K562 (cell line): ENCODE measurements around the gene MYO18A. TPM values are rescaled to one million over a fixed set of nuclear protein-coding genes. Genes with fewer than 3 reads are reported as not detected.
A peak's percentile ranks its signal among the peaks of the same experiment; 100 is the strongest.

ENCODE experiments used
- ATAC-seq: fragments of 200-7000 bp; cut with Tn5 transposase; 3 replicates; pipeline ENCODE4 v1.9.1; 2020; ENCODE audit warnings: moderate library complexity
- BruUV-seq: library from RNA; stranded (reverse); fragments of 400-500 nt; replicated peaks from 2 replicates; lab custom pipeline; 2021; lab: Mats Ljungman, UMichigan
- CTCF ChIA-PET: fragments of 300-600 bp; formaldehyde crosslinking; extraction: SDS; loops from one replicate; lab custom pipeline; 2021; ENCODE audit warnings: low intra/inter-chr PET ratio; lab: Yijun Ruan, JAX
- POLR2A ChIA-PET: fragments of 300-600, 350-650 bp; sonication (Branson Sonifier 250); formaldehyde crosslinking; extraction: SDS; loops from one replicate; lab custom pipeline; 2021; ENCODE audit warnings: antibody characterized with exemption, inconsistent platforms; lab: Yijun Ruan, JAX
- DNase-seq, 4 experiments: peaks; one replicate each; pipeline versions ENCODE4 v3.0.0 to v3.0.0-alpha.2; 2011 to 2018; ENCODE audit warnings: low spot score in 3 of 4, mixed read lengths in 3 of 4; ENCODE audit errors: extremely low read depth in 1 of 4
- FAIRE-seq: peaks from 2 replicates; lab custom pipeline; 2011; peaks lifted over from hg19 to GRCh38; lab: Jason Lieb, UNC
- H2AFZ ChIP-seq: 2 replicates; pipeline ENCODE4 v1.6.0; 2011; ENCODE audit warnings: low read depth, low read length, control low read depth, inconsistent platforms
- H3K27ac ChIP-seq: fragments of 200-600 bp; 3 replicates; pipeline ENCODE4 v1.8.0; 2011; ENCODE audit warnings: low read depth, mild to moderate bottlenecking, control low read depth, inconsistent platforms, low read length, moderate library complexity, mixed read lengths; ENCODE audit errors: extremely low read depth
- H3K27me3 ChIP-seq, 2 experiments: fragments of 300-600 bp in 1 of 2; 2 replicates in 1 of 2; 3 replicates in 1 of 2; pipeline versions ENCODE4 v1.6.0 to v1.8.0; 2011; ENCODE audit warnings: inconsistent platforms in 2 of 2, low read length in 2 of 2, mild to moderate bottlenecking in 1 of 2, mixed read lengths in 1 of 2, moderate library complexity in 1 of 2; ENCODE audit not compliant: control insufficient read depth in 2 of 2, insufficient read depth in 2 of 2
- H3K36me3 ChIP-seq: fragments of 300-600 bp; 3 replicates; pipeline ENCODE4 v1.8.0; 2011; ENCODE audit warnings: mild to moderate bottlenecking, low read length, inconsistent platforms; ENCODE audit not compliant: control insufficient read depth, insufficient read depth
- H3K4me1 ChIP-seq, 2 experiments: fragments of 200-600 bp in 1 of 2; replicated peaks in 1 of 2; 2 replicates in 1 of 2; 3 replicates in 1 of 2; pipeline versions ENCODE4 v1.5.1 to v1.8.0; 2011; ENCODE audit warnings: inconsistent platforms in 2 of 2, low read length in 2 of 2, mild to moderate bottlenecking in 1 of 2, mixed read lengths in 1 of 2, moderate library complexity in 1 of 2; ENCODE audit not compliant: control insufficient read depth in 2 of 2, insufficient read depth in 2 of 2
- H3K4me2 ChIP-seq: 2 replicates; pipeline ENCODE4 v1.6.1; 2011; ENCODE audit warnings: low read length, control low read depth, inconsistent platforms, mixed read lengths; ENCODE audit not compliant: insufficient read depth
- H3K4me3 ChIP-seq: fragments of 200-600 bp; sonication (generic), shearing (Covaris generic); 2 replicates; pipeline ENCODE4 v1.5.1; 2016; ENCODE audit warnings: control low read depth, inconsistent platforms
- H3K79me2 ChIP-seq: fragments of 200-600 bp; 3 replicates; pipeline ENCODE4 v1.8.0; 2011; ENCODE audit warnings: low read length, inconsistent platforms; ENCODE audit not compliant: control insufficient read depth, insufficient read depth
- H3K9ac ChIP-seq, 2 experiments: 2 replicates each; pipeline versions ENCODE4 v1.6.0 to v1.6.1; 2011; ENCODE audit warnings: low read depth in 2 of 2, low read length in 2 of 2, control low read depth in 1 of 2, inconsistent platforms in 1 of 2, mild to moderate bottlenecking in 1 of 2, mixed read lengths in 1 of 2; ENCODE audit not compliant: insufficient read depth in 1 of 2
- H3K9me1 ChIP-seq: one replicate; pipeline ENCODE4 v1.6.0; 2011; ENCODE audit warnings: inconsistent platforms, mild to moderate bottlenecking, low read length, moderate library complexity; ENCODE audit not compliant: control insufficient read depth, insufficient read depth
- H3K9me3 ChIP-seq: replicated peaks from 2 replicates; pipeline ENCODE4 v1.5.1; 2011; ENCODE audit warnings: low read depth, low read length, inconsistent platforms; ENCODE audit not compliant: control insufficient read depth, insufficient read depth
- H4K20me1 ChIP-seq: replicated peaks from 2 replicates; pipeline ENCODE4 v1.6.1; 2011; ENCODE audit warnings: low read length, inconsistent platforms, mixed read lengths; ENCODE audit not compliant: control insufficient read depth, insufficient read depth
- ATF7 ChIP-seq: fragments of 450-650 bp; IDR thresholded peaks from 2 replicates; pipeline ENCODE4 v1.7.1; 2014; ENCODE audit warnings: mild to moderate bottlenecking, moderate library complexity
- ELF4 ChIP-seq: fragments of 450-650 bp; formaldehyde crosslinking; IDR thresholded peaks from 2 replicates; pipeline ENCODE4 v1.4.0; 2022; ENCODE audit warnings: missing genetic modification characterization
- HEY1 ChIP-seq: fragments of 250-450 bp; sonication (Bioruptor Pico); IDR thresholded peaks from 2 replicates; pipeline ENCODE4 v1.5.0; 2020; ENCODE audit warnings: mild to moderate bottlenecking, moderate library complexity, borderline replicate concordance
- KDM2B ChIP-seq: fragments of 250-450 bp; sonication (Bioruptor Pico); IDR thresholded peaks from 2 replicates; pipeline ENCODE4 v1.8.0; 2021; ENCODE audit warnings: mild to moderate bottlenecking, moderate library complexity
- MECOM ChIP-seq: fragments of 250-450 bp; sonication (Bioruptor Pico); IDR thresholded peaks from 2 replicates; pipeline ENCODE4 v1.8.0; 2022; ENCODE audit warnings: inconsistent platforms
- MEIS2 ChIP-seq: fragments of 450-650 bp; IDR thresholded peaks from 2 replicates; pipeline ENCODE4 v1.6.1; 2014; ENCODE audit warnings: mild to moderate bottlenecking; ENCODE audit not compliant: partially characterized antibody
- SAFB2 ChIP-seq: fragments of 200-400 bp; formaldehyde crosslinking; IDR thresholded peaks from 2 replicates; pipeline ENCODE4 v1.6.1; 2018; ENCODE audit warnings: borderline replicate concordance, low read length, low read depth, moderate library complexity; ENCODE audit not compliant: severe bottlenecking
- SIN3B ChIP-seq: fragments of 450-650 bp; IDR thresholded peaks from 2 replicates; pipeline ENCODE4 v1.6.1; 2017; ENCODE audit warnings: low read depth, mild to moderate bottlenecking, moderate library complexity
- SMAD2 ChIP-seq: fragments of 150-350 bp; IDR thresholded peaks from 2 replicates; pipeline ENCODE4 v1.6.1; 2014; ENCODE audit warnings: low read depth, mild to moderate bottlenecking, low read length
- TCF7L2 ChIP-seq: fragments of 150-350 bp; IDR thresholded peaks from 2 replicates; pipeline ENCODE4 v1.6.1; 2016; ENCODE audit warnings: low read depth, mild to moderate bottlenecking, low read length, moderate library complexity
- TEAD2 ChIP-seq: fragments of 450-650 bp; IDR thresholded peaks from 2 replicates; pipeline ENCODE4 v1.6.1; 2016; ENCODE audit warnings: missing genetic modification characterization, control low read depth, missing compliant biosample characterization
- WGBS: fragments of 100-300 bp; shearing (Covaris generic); methylation state at CpG from one replicate; pipeline ENCODE4 v1.1.6; 2016; ENCODE audit warnings: low coverage, mixed read lengths; ENCODE audit not compliant: insufficient coverage; ENCODE audit errors: missing lambda C conversion rate; 5-methylcytosine and 5-hydroxymethylcytosine counted together
- in situ Hi-C: fragments of 300-500 bp; cut with MboI; formaldehyde crosslinking; loops from 4 replicates; pipeline ENCODE4 v1.15.0; 2018; ENCODE audit warnings: inconsistent platforms, mixed read lengths
- intact Hi-C: fragments of 100-400 bp; cut with micrococcal nuclease; formaldehyde crosslinking; loops from 2 replicates; pipeline ENCODE4 v1.14.2; 2022
- polyA plus RNA-seq, 8 experiments: library from polyadenylated mRNA; depleted of rRNA in 4 of 8; stranded (reverse) in 5 of 8; unstranded in 3 of 8; fragments of >200 nt; fragmentation: Nextera tagmentation in 2 of 8; fragmentation: Illumina TruSeq in 1 of 8; extraction: Ambion mirVana in 2 of 8; extraction: Trizol in 1 of 8; gene quantifications; 2 replicates each; pipeline versions ENCODE4 v1.2.1 to v1.2.3, GENCODE V29; 2011 to 2014; ENCODE audit warnings: inconsistent platforms in 1 of 8, missing spikeins in 1 of 8
- total RNA-seq, 7 experiments: library from RNA; depleted of rRNA in 6 of 7; stranded (reverse); fragments of >200 nt in 6 of 7; fragmentation: Illumina TruSeq in 2 of 7; extraction: Trizol in 2 of 7; gene quantifications; 2 replicates each; pipeline versions ENCODE4 v1.2.1 to v1.2.3, GENCODE V29; 2011 to 2021; ENCODE audit warnings: low replicate concordance in 1 of 7
- TF ChIP-seq, protein P1 (sequence below), 2 experiments: fragments of 450-650 bp in 1 of 2; sonication (generic) in 1 of 2; formaldehyde crosslinking; conservative IDR thresholded peaks; 2 replicates each; pipeline versions ENCODE4 v1.4.0 to v1.8.1; 2020 to 2022; ENCODE audit warnings: mild to moderate bottlenecking in 1 of 2, missing genetic modification reagents in 1 of 2
- TF ChIP-seq, protein P2 (sequence below): sonication (generic); formaldehyde crosslinking; IDR thresholded peaks from 2 replicates; pipeline ENCODE4 v1.8.0; 2023; ENCODE audit warnings: mild to moderate bottlenecking, missing genetic modification reagents
- TF ChIP-seq, protein P3 (sequence below): fragments of 200-800 bp; sonication (Bioruptor generic); IDR thresholded peaks from 2 replicates; pipeline ENCODE4 v1.6.1; 2017; ENCODE audit warnings: missing genetic modification characterization, missing compliant biosample characterization
- TF ChIP-seq, protein P4 (sequence below): sonication (generic); formaldehyde crosslinking; IDR thresholded peaks from 2 replicates; pipeline ENCODE4 v1.8.0; 2022; ENCODE audit warnings: mild to moderate bottlenecking, missing genetic modification reagents

MYO18A gene
- total and polyA plus RNA-seq, 9 of the 15 experiments (the other 6 are each of a cell fraction or from before 2014, with no cell fraction given) = 2.5 to 65.4 (median 17.1) TPM

DNA sequence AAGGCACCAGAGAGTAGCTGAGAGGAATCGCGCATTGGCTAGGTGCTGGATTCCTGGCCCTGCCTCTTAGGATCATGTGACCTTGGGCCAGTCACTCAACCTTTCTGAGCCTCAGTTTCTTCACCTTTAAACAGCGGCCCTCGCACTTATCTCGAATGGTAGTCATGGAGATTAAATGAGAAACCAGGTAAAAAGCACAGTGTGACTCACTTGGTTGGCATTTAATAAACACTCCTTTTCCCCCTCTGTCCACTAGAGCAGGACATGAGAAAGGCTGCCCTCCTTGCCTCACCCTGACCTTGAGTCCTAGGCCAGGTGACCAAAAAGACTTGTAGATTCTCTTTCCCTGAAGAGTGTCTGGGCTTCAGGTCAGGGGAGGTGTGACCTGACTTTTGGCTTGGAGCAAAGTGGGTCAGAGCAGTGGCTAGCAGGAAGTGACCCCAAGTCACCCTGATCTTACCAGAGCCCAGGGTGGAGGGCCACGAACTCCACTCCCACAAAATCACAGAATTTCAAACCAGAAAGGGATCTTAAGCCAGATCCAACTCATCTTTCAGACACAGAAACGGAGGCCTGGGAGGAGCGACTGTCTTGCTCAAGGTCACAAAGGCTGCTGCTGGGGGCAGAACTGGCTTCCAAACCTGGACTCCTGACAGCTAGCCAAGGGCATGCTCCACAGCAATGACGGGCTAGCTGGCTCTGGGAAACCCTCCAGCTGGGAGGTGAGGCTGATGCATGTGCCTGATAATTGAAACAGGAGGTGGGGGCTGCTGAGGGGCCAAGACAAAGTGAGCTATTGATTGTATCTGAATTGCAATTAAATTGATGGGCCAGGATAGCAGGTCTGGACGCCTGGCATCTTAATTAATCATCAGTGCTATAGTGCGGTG lies 72.0 kb downstream of the MYO18A start:
- POLR2A ChIA-PET = interaction anchor here (0.7 to 1.5 kb wide), 3 partner anchors 10 to 381 kb away, joined by 3 to 4 read pairs (median 3); no protein-coding TSS in a partner anchor
- H3K9me3 ChIP-seq = no peaks in the 10 kb centered on the region
- whole genome bisulfite sequencing = 73% methylated on average over 11 of the region's 11 CpGs
- peak; percentile 35 for FAIRE-seq
- intact Hi-C loops (no loop called here), in situ Hi-C loops (loop anchor here (5.0 kb wide), 1 partner anchor 141 kb away; no protein-coding TSS in a partner anchor)
- no peak overlapping the region for H2AFZ ChIP-seq
- no peak overlapping the region for H3K27ac ChIP-seq
- ATAC-seq = no peak
- no peak overlapping the region for H3K4me3 ChIP-seq
- no peak for DNase-seq
- peaks cover 86% of the 10 kb centered on the region; the same call in 2 of the 3 replicates for H3K36me3 ChIP-seq
- no peaks in the 10 kb centered on the region for H3K9me1 ChIP-seq
- H3K4me1 ChIP-seq = peaks cover 0 to 16% of the 10 kb centered on the region in 2 experiments; a peak in 2 of 5 replicates
- no TSS peak for BruUV-seq
- no peak overlapping the region for H3K4me2 ChIP-seq
- H3K79me2 ChIP-seq = no peaks in the 10 kb centered on the region
- H4K20me1 ChIP-seq = no peaks in the 10 kb centered on the region; the same call in 1 of the 2 replicates
- CTCF ChIA-PET = no interaction called here
- H3K27me3 ChIP-seq = no peaks in the 10 kb centered on the region
- no peak overlapping the region for H3K9ac ChIP-seq
- TF ChIP-seq, protein P1, sequence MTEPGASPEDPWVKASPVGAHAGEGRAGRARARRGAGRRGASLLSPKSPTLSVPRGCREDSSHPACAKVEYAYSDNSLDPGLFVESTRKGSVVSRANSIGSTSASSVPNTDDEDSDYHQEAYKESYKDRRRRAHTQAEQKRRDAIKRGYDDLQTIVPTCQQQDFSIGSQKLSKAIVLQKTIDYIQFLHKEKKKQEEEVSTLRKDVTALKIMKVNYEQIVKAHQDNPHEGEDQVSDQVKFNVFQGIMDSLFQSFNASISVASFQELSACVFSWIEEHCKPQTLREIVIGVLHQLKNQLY (CRISPR knock-in tag; conservative IDR thresholded peaks at IDR 0.05) = no peak
- TF ChIP-seq, protein P2, sequence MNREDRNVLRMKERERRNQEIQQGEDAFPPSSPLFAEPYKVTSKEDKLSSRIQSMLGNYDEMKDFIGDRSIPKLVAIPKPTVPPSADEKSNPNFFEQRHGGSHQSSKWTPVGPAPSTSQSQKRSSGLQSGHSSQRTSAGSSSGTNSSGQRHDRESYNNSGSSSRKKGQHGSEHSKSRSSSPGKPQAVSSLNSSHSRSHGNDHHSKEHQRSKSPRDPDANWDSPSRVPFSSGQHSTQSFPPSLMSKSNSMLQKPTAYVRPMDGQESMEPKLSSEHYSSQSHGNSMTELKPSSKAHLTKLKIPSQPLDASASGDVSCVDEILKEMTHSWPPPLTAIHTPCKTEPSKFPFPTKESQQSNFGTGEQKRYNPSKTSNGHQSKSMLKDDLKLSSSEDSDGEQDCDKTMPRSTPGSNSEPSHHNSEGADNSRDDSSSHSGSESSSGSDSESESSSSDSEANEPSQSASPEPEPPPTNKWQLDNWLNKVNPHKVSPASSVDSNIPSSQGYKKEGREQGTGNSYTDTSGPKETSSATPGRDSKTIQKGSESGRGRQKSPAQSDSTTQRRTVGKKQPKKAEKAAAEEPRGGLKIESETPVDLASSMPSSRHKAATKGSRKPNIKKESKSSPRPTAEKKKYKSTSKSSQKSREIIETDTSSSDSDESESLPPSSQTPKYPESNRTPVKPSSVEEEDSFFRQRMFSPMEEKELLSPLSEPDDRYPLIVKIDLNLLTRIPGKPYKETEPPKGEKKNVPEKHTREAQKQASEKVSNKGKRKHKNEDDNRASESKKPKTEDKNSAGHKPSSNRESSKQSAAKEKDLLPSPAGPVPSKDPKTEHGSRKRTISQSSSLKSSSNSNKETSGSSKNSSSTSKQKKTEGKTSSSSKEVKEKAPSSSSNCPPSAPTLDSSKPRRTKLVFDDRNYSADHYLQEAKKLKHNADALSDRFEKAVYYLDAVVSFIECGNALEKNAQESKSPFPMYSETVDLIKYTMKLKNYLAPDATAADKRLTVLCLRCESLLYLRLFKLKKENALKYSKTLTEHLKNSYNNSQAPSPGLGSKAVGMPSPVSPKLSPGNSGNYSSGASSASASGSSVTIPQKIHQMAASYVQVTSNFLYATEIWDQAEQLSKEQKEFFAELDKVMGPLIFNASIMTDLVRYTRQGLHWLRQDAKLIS (CRISPR knock-in tag) = no peak
- no peak for TF ChIP-seq MEIS2
- TF ChIP-seq MECOM (CRISPR knock-in tag) = no peak
- TF ChIP-seq KDM2B (CRISPR knock-in tag) = no peak
- no peak for TF ChIP-seq SMAD2
- no peak for TF ChIP-seq HEY1 (CRISPR knock-in tag)
- no peak for TF ChIP-seq ATF7
- TF ChIP-seq, protein P3, sequence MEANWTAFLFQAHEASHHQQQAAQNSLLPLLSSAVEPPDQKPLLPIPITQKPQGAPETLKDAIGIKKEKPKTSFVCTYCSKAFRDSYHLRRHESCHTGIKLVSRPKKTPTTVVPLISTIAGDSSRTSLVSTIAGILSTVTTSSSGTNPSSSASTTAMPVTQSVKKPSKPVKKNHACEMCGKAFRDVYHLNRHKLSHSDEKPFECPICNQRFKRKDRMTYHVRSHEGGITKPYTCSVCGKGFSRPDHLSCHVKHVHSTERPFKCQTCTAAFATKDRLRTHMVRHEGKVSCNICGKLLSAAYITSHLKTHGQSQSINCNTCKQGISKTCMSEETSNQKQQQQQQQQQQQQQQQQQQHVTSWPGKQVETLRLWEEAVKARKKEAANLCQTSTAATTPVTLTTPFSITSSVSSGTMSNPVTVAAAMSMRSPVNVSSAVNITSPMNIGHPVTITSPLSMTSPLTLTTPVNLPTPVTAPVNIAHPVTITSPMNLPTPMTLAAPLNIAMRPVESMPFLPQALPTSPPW = no peak
- TF ChIP-seq SAFB2 = no peak
- no peak for TF ChIP-seq TCF7L2
- TF ChIP-seq, protein P4, sequence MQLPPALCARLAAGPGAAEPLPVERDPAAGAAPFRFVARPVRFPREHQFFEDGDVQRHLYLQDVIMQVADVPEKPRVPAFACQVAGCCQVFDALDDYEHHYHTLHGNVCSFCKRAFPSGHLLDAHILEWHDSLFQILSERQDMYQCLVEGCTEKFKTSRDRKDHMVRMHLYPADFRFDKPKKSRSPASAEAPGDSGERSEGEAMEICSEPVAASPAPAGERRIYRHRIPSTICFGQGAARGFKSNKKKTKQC (CRISPR knock-in tag) = no peak
- TF ChIP-seq SIN3B = no peak
- TF ChIP-seq ELF4 (CRISPR knock-in tag) = no peak
- no peak for TF ChIP-seq TEAD2 (tag)
